Measurements from ENCODE around the gene MAP1LC3B.

Gene MAP1LC3B

DNA sequence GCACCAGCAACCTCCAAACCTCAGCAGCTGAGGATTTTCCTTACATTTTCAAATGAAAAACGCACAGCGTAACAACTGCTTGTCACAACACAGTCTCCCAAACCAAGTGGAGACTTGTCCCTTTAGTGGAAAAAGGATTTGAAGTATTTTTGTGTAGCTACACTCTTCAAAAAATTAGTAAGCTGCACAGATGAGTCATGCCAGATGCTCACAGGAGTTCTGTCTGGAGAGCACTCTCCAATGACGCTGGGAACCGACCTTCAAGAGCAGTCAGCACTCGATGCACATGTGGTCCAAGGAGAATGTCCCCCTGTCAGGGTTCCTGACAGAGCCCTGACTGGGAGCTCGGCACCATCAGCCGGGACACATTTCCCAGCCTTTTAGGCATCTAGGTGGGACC is 39.8 kb downstream of the MAP1LC3B start:
- TF ChIP-seq, protein P1, sequence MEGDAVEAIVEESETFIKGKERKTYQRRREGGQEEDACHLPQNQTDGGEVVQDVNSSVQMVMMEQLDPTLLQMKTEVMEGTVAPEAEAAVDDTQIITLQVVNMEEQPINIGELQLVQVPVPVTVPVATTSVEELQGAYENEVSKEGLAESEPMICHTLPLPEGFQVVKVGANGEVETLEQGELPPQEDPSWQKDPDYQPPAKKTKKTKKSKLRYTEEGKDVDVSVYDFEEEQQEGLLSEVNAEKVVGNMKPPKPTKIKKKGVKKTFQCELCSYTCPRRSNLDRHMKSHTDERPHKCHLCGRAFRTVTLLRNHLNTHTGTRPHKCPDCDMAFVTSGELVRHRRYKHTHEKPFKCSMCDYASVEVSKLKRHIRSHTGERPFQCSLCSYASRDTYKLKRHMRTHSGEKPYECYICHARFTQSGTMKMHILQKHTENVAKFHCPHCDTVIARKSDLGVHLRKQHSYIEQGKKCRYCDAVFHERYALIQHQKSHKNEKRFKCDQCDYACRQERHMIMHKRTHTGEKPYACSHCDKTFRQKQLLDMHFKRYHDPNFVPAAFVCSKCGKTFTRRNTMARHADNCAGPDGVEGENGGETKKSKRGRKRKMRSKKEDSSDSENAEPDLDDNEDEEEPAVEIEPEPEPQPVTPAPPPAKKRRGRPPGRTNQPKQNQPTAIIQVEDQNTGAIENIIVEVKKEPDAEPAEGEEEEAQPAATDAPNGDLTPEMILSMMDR (IDR thresholded peaks at IDR 0.05; ENCODE audit: low read depth, low read length, missing control alignments), result no peak
- H3K4me3 ChIP-seq (replicated peaks; ENCODE audit: low read depth, low read length), result no peak overlapping the region
- peak; percentile 81 for DNase-seq (ENCODE audit: extremely low read depth, low read depth)

- no peak for DNase-seq (ENCODE audit: extremely low read depth, low read depth)
- TF ChIP-seq, protein P1 (IDR thresholded peaks at IDR 0.05; ENCODE audit: low read depth, low read length, missing control alignments), result no peak
- H3K4me3 ChIP-seq (replicated peaks; ENCODE audit: low read depth, low read length), result no peak overlapping the region
These were observed 40.3 kb downstream of the MAP1LC3B start for GRCh38 chr16:87432330-87432915.

DNA sequence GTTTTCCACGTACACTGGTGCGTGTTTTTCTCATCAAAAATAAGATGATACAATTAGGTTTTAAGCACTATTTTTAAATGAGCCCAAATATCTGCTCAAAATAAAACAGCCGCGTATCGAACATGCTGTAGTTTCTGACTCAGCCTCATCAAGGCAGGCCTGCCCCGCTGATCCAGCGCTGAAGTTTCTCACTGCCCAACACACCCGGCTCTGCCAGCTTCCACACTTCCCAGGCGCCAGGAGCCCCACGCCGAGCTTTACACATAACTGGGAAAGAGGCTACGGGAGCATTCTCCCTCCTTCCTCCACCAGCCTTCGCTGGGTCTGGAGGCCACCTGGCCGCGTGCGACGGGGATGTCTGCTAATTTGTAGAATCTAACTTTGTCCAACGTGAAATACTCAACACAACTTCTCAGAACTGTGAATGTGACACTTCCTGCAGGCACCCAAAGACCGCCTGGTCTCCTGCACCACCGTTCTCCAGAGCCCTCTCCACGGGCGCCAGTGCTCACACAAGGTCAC is 42.1 kb downstream of the MAP1LC3B start:
- TF ChIP-seq, protein P1 (IDR thresholded peaks at IDR 0.05; ENCODE audit: low read depth, low read length, missing control alignments), result no peak
- H3K4me3 ChIP-seq (replicated peaks; ENCODE audit: low read depth, low read length), result no peak overlapping the region
- DNase-seq (ENCODE audit: extremely low read depth, low read depth), result no peak

DNA sequence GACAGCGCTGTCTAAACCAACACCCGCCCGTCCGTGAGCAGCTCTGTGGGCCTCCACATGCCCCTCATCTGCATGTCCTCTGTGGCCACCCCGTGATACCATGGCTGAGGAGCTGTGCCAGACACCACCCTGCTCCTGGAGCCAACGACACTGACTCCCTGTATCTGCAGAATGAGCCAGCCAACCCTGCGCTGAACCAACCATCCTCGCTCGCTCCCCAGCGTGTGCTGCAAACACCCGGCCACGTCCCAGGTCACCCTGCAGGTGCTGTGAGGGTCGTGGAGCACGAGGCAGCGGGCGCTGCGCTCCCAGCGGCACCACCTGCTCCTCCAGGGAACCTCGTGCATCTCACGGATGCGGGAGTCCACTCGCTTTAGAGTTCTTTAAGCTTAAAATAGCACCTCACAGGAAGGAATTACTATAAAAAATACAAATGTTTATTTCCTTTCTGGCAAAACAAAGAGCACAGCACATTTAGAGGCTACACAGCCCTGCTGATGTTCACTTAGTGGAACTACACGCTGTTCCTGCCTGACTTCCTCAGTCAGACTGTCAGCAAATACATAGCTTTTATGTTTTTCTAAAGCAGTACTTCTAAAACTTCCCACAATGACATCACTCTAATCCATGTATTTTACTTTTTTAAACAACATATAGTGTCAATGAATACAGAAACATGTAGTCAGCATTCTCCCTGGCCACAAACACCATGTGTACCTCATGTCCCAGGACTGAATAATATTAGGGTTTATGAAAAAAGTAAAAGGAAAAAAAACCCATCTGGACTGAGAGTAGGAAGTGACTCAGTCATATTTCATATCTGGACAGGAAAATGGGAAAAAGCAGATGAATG is 43.5 kb downstream of the MAP1LC3B start:
- peak overlapping the region; percentile 34 for H3K4me3 ChIP-seq (replicated peaks; ENCODE audit: low read depth, low read length)
- TF ChIP-seq, protein P1 (IDR thresholded peaks at IDR 0.05; ENCODE audit: low read depth, low read length, missing control alignments), result no peak
- DNase-seq (ENCODE audit: extremely low read depth, low read depth), result peak; percentile 86

GRCh38 chr16:87436225-87437172 is 44.4 kb downstream of the MAP1LC3B start:
- TF ChIP-seq, protein P1 (IDR thresholded peaks at IDR 0.05; ENCODE audit: low read depth, low read length, missing control alignments), result no peak
- peak overlapping the region; percentile 34 for H3K4me3 ChIP-seq (replicated peaks; ENCODE audit: low read depth, low read length)
- DNase-seq (ENCODE audit: extremely low read depth, low read depth), result peak; percentile 59

GRCh38 chr16:87437327-87437726 is 45.2 kb downstream of the MAP1LC3B start:
- DNase-seq (ENCODE audit: extremely low read depth, low read depth), result no peak
- TF ChIP-seq, protein P1 (IDR thresholded peaks at IDR 0.05; ENCODE audit: low read depth, low read length, missing control alignments), result no peak
- H3K4me3 ChIP-seq (replicated peaks; ENCODE audit: low read depth, low read length), result no peak overlapping the region
